ENCODE results near the gene SRSF3.
"Not testable (repeated sequence)": the region's sequence is repeated elsewhere in the genome, so short reads cannot be mapped to it uniquely, and the experiment has no call there.

Gene SRSF3

GRCh38 chr6:36649701-36650484 is 55.7 kb downstream of the SRSF3 start:
- no peak for DNase-seq (ENCODE audit: low spot score)

GRCh38 chr6:36650848-36651478 is 56.8 kb downstream of the SRSF3 start:
- peak; percentile 77 for DNase-seq (ENCODE audit: low spot score)

- no peak for DNase-seq (ENCODE audit: low spot score)
Measured at GRCh38 chr6:36651659-36652379, 57.7 kb downstream of the SRSF3 start.

GRCh38 chr6:36654469-36654868 is 60.3 kb downstream of the SRSF3 start:
- not testable (repeated sequence) for DNase-seq (ENCODE audit: low spot score)
